H1 (cell line): ENCODE data around the gene EDEM1.

Experiments used
- CHD2 ChIP-seq: IDR thresholded peaks from 2 replicates; pipeline ENCODE4 v1.6.1; 2012; ENCODE audit warnings: low read length, improper control_type of control experiment
- PHF8 ChIP-seq: fragments of 200-600 bp; sonication (generic); conservative IDR thresholded peaks from 2 replicates; pipeline ENCODE4 v1.7.1; 2012; ENCODE audit warnings: low read depth, mild to moderate bottlenecking, inconsistent platforms, low read length, moderate library complexity

DNA sequence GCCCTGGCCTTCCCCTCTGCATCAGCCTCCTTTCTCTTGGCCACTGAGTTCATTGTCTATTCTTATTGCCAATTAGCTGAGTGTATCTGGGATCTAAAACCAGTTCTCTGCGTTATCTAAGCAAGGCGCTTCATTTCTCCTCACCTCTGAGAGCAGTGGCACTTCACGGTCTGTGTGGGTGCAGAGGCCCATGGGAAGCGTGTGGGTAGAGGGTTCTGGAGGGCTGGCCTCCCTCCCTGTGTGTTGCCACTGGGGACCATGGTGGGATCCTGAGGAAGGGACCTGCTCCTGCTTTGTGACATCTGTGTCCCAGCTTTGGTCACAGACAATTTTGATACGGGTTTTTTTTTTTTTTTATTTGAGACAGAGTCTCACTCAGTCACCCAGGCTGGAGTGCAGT, 32.7 kb downstream of the EDEM1 start:
- TF ChIP-seq CHD2: no peak
- no peak for TF ChIP-seq PHF8
